Activated CD4-positive, alpha-beta T cell treated with anti-CD3 and anti-CD28 coated beads for 24 hours (primary cell): Measurements from ENCODE around the gene SH3RF2.
"Not testable (repeated sequence)": the region's sequence is repeated elsewhere in the genome, so short reads cannot be mapped to it uniquely, and the experiment has no call there.

ENCODE experiments used
- DNase-seq, 2 donors: peaks; one replicate each; pipeline ENCODE4 v3.0.0-alpha.2; 2020; ENCODE audit warnings: low read depth in 2 of 2

The SH3RF2 gene

GRCh38 chr5:145978708-145979107 lies 42.3 kb downstream of the SH3RF2 start:
- no peak for DNase-seq

GRCh38 chr5:145979270-145980223 lies 43.2 kb downstream of the SH3RF2 start:
- no peak for DNase-seq

GRCh38 chr5:145980259-145980658 lies 43.9 kb downstream of the SH3RF2 start:
- DNase-seq: no peak

GRCh38 chr5:145980718-145981117 lies 44.3 kb downstream of the SH3RF2 start:
- DNase-seq: no peak

GRCh38 chr5:145981589-145982571 lies 45.5 kb downstream of the SH3RF2 start:
- DNase-seq: no peak

- DNase-seq: no peak
Observed at GRCh38 chr5:145982572-145983318, 46.4 kb downstream of the SH3RF2 start.

GRCh38 chr5:145983446-145983845 lies 47.1 kb downstream of the SH3RF2 start:
- DNase-seq: no peak

- no peak for DNase-seq
Observed at GRCh38 chr5:145984072-145984471, 47.7 kb downstream of the SH3RF2 start.

GRCh38 chr5:145987856-145988255 lies 51.5 kb downstream of the SH3RF2 start:
- no peak for DNase-seq

- no peak for DNase-seq
Observed at GRCh38 chr5:145988993-145989392, 52.6 kb downstream of the SH3RF2 start.

GRCh38 chr5:145989428-145989827 lies 53.0 kb downstream of the SH3RF2 start:
- DNase-seq: no peak

GRCh38 chr5:145990170-145990569 lies 53.8 kb downstream of the SH3RF2 start:
- DNase-seq: no peak

- no peak for DNase-seq
Observed at GRCh38 chr5:145991044-145991575, 54.7 kb downstream of the SH3RF2 start.

- DNase-seq: not testable (repeated sequence)
Observed at GRCh38 chr5:145993538-145993937, 57.2 kb downstream of the SH3RF2 start.

- DNase-seq: no peak
Observed at GRCh38 chr5:145996135-145996534, 59.8 kb downstream of the SH3RF2 start.

GRCh38 chr5:145999208-145999607 lies 62.8 kb downstream of the SH3RF2 start:
- no peak for DNase-seq

- DNase-seq: no peak
Observed at GRCh38 chr5:146000072-146000471, 63.7 kb downstream of the SH3RF2 start.

- DNase-seq: no peak
Observed at GRCh38 chr5:146001544-146002190, 65.3 kb downstream of the SH3RF2 start.

GRCh38 chr5:146002491-146002890 lies 66.1 kb downstream of the SH3RF2 start:
- no peak for DNase-seq

GRCh38 chr5:146003852-146004251 lies 67.5 kb downstream of the SH3RF2 start:
- DNase-seq: no peak

- no peak for DNase-seq
Observed at GRCh38 chr5:146005264-146005663, 68.9 kb downstream of the SH3RF2 start.
